ENCODE measurements around the gene MAD2L1. TPM values are rescaled to one million over a fixed set of nuclear protein-coding genes. Genes with fewer than 3 reads are reported as not detected.
"Not testable (repeated sequence)": the region's sequence is repeated elsewhere in the genome, so short reads cannot be mapped to it uniquely, and the experiment has no call there.

MAD2L1 gene
- total RNA-seq, 1 donor from 2014 or later = 2.0 TPM

DNA sequence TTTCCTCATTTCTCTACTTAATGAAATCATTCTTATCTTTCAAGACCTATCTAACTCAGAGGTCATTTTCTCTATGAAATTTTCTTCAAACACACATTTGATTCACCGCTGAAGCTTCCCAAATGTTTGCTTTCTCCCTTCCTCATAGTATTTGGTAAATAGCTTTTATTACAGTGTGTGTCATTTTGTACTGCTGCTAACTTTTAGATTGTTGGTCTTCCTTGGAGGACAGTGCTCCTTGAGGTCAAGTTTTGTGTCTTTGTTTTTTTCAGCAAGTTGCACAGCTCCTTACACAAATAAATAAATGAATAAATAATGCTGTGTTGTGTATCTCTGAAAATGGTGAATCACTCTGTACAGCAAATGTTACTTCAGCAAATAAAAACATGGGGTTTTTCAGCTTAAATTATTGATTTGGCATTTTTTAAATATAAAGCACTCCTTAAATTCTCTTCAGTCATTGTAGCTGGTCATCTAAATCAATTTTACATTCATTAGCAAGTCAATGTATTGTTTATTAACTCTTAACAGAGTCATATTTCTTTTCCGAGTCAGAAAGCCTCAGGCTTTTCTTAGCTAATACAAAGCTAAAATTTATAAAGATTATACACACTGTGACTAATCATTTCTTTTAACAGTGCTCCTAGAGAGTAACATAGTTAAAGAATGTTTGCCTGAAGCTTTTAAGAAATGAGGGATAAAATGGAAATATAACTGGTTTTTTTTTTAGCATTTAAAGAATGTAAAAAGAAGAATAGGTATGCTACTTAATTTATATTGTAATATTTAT, 30.1 kb upstream of the MAD2L1 start:
- H3K9me3 ChIP-seq = no peaks in the 10 kb centered on the region
- no peaks in the 10 kb centered on the region for H3K27me3 ChIP-seq
- DNase-seq (ENCODE audit: extremely low spot score in 2 of 2) = no peak
- H3K4me1 ChIP-seq = no peaks in the 10 kb centered on the region
- H3K4me3 ChIP-seq = no peak overlapping the region
- intact Hi-C loops (cut with DNase I) = no loop called here
- TF ChIP-seq POLR2A (IDR thresholded peaks at IDR 0.05) = no peak
- TF ChIP-seq POLR2AphosphoS5 (IDR thresholded peaks at IDR 0.05; ENCODE audit: insufficient read depth in 1 of 2, low read depth in 1 of 2) = no peak
- no peak for TF ChIP-seq CTCF (IDR thresholded peaks at IDR 0.05)
- H3K27ac ChIP-seq = no peak overlapping the region
- no peaks in the 10 kb centered on the region for H3K36me3 ChIP-seq

DNA sequence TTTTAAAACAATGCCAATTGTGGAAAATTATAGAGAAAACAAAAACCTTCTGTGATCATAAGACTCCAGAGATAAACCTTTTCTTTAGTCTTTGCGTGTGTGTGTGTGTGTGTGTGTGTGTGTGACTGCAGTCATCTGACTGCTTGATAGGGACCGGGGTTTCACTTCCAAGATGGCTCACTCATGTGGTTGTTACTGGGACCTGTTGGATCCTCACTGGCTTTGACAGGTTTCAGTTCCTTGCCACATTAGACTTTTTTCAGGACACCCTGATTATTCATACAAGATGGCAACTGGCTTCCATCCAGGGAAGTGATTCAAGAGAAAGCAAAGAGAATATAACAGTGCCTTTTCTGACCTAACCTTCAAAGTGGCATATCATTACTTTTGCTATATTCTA, 21.9 kb upstream of the MAD2L1 start:
- no peak overlapping the region for H3K4me3 ChIP-seq
- no peaks in the 10 kb centered on the region for H3K4me1 ChIP-seq
- no peaks in the 10 kb centered on the region for H3K36me3 ChIP-seq
- H3K27me3 ChIP-seq = no peaks in the 10 kb centered on the region
- intact Hi-C loops (cut with DNase I) = no loop called here
- TF ChIP-seq POLR2A (IDR thresholded peaks at IDR 0.05) (no peak), CTCF (IDR thresholded peaks at IDR 0.05) (no peak), POLR2AphosphoS5 (IDR thresholded peaks at IDR 0.05; ENCODE audit: insufficient read depth in 1 of 2, low read depth in 1 of 2) (no peak)
- no peaks in the 10 kb centered on the region for H3K9me3 ChIP-seq
- DNase-seq (ENCODE audit: extremely low spot score in 2 of 2) = no peak
- H3K27ac ChIP-seq = no peak overlapping the region

DNA sequence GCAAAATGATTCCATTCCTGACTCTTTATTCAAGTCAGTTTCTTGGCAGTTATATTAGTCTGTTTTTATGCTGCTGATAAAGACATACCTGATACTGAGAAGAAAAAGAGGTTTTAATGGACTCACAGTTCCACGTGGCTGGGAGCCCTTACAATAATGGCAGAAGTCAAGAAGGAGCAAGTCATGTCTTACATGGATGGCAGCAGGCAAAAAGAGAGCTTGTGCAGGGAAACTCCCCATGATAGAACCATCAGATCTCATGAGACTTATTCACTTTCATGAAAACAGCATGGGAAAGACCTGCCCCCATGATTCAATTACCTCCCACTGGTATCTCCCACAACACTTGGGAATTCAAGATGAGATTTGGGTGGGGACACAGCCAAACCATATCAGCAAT, 21.4 kb upstream of the MAD2L1 start:
- intact Hi-C loops (cut with DNase I); H3K27me3 ChIP-seq; H3K36me3 ChIP-seq; H3K9me3 ChIP-seq; DNase-seq (ENCODE audit: extremely low spot score in 2 of 2); H3K27ac ChIP-seq; H3K4me1 ChIP-seq; H3K4me3 ChIP-seq: not testable (repeated sequence)

DNA sequence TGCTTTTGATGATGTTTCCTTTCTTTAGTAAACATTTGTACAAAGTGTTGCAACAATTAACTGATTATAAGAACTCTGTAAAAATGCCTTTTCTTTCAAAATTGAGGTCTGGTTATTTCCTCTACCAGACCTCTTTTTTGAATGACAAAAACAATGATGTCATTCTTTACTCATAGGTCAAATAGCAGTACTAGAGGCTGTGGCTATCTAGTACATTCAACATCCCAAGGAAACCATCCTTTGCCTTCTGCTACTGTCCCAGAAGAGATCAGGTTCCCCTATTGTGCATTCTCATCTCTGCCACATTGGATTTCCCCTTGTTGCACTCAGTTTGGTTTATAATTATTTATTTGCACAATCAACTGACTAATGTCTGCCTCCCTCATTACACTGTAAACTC, 19.1 kb upstream of the MAD2L1 start:
- DNase-seq (ENCODE audit: extremely low spot score in 2 of 2) = no peak
- Histone ChIP-seq H3K36me3 (no peaks in the 10 kb centered on the region), H3K4me3 (no peak overlapping the region), H3K4me1 (no peaks in the 10 kb centered on the region), H3K9me3 (no peaks in the 10 kb centered on the region), H3K27me3 (no peaks in the 10 kb centered on the region), H3K27ac (no peak overlapping the region)
- intact Hi-C loops (cut with DNase I) = no loop called here
- TF ChIP-seq POLR2AphosphoS5 (IDR thresholded peaks at IDR 0.05; ENCODE audit: insufficient read depth in 1 of 2, low read depth in 1 of 2) (no peak), CTCF (IDR thresholded peaks at IDR 0.05) (no peak), POLR2A (IDR thresholded peaks at IDR 0.05) (no peak)

DNA sequence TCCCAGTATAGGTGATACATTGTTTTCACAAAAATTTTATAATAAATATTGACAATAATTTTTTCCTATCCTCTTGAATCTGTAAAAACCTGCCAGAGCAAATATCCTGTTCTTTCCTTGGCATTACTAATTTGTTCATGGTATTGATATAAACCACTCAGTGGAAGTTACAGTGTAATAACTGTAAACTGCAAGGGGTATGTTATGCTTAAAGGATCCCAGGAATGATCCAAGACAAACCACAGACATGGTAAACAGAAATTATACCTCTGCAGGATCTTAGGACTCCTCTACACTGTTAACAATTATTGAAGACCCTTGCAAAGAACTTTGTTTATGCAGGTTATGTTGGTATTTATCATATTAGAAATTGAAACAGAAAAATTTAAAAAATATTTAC, 17.7 kb upstream of the MAD2L1 start:
- Histone ChIP-seq H3K4me1 (no peaks in the 10 kb centered on the region), H3K9me3 (no peaks in the 10 kb centered on the region), H3K36me3 (no peaks in the 10 kb centered on the region), H3K27me3 (no peaks in the 10 kb centered on the region), H3K27ac (no peak overlapping the region), H3K4me3 (no peak overlapping the region)
- intact Hi-C loops (cut with DNase I) = no loop called here
- DNase-seq (ENCODE audit: extremely low spot score in 2 of 2) = no peak
- TF ChIP-seq POLR2AphosphoS5 (IDR thresholded peaks at IDR 0.05; ENCODE audit: insufficient read depth in 1 of 2, low read depth in 1 of 2) (no peak), CTCF (IDR thresholded peaks at IDR 0.05) (no peak), POLR2A (IDR thresholded peaks at IDR 0.05) (no peak)

Measured in vagina (tissue), 2 donors.